ENCODE results near the gene GALNT13. TPM values are rescaled to one million over a fixed set of nuclear protein-coding genes. Genes with fewer than 3 reads are reported as not detected.

Gene GALNT13
- total and polyA plus RNA-seq, 2 donors from 2014 or later: 0.57 TPM; not detected in 1

- Histone ChIP-seq H3K27ac (ENCODE audit: low read depth in 2 of 2, low read length in 2 of 2) (no peak overlapping the region), H3K9ac (ENCODE audit: low read length in 3 of 3) (no peak overlapping the region), H3K36me3 (ENCODE audit: control insufficient read depth in 2 of 3, insufficient read depth in 3 of 3, low read length in 3 of 3) (no peaks in the 10 kb centered on the region), H3K9me3 (ENCODE audit: control insufficient read depth in 2 of 3, insufficient read depth in 1 of 3, low read length in 3 of 3) (peaks cover 0 to 3% (median 0%) of the 10 kb centered on the region in 3 donors), H3K4me1 (ENCODE audit: control insufficient read depth in 2 of 3, insufficient read depth in 2 of 3, low read depth in 1 of 3, low read length in 3 of 3) (no peaks in the 10 kb centered on the region), H3K27me3 (ENCODE audit: control insufficient read depth, insufficient read depth, low read length) (no peaks in the 10 kb centered on the region), H3K4me3 (ENCODE audit: low read length in 3 of 3) (no peak overlapping the region)
- FAIRE-seq (no peak), DNase-seq (no peak)
- intact Hi-C loops (cut with DNase I): no loop called here
- TF ChIP-seq CTCF (IDR thresholded peaks at IDR 0.05; ENCODE audit: borderline replicate concordance, extremely low read depth, insufficient read depth): no peak
Measured at GRCh38 chr2:153834662-153835061, 37.1 kb upstream of the GALNT13 start.

GRCh38 chr2:153858250-153858649 lies 13.5 kb upstream of the GALNT13 start:
- Histone ChIP-seq H3K9me3 (ENCODE audit: control insufficient read depth in 2 of 3, insufficient read depth in 1 of 3, low read length in 3 of 3) (no peaks in the 10 kb centered on the region), H3K9ac (ENCODE audit: low read length in 3 of 3) (no peak overlapping the region), H3K4me3 (ENCODE audit: low read length in 3 of 3) (no peak overlapping the region), H3K27me3 (ENCODE audit: control insufficient read depth, insufficient read depth, low read length) (no peaks in the 10 kb centered on the region), H3K4me1 (ENCODE audit: control insufficient read depth in 2 of 3, insufficient read depth in 2 of 3, low read depth in 1 of 3, low read length in 3 of 3) (no peaks in the 10 kb centered on the region), H3K36me3 (ENCODE audit: control insufficient read depth in 2 of 3, insufficient read depth in 3 of 3, low read length in 3 of 3) (no peaks in the 10 kb centered on the region), H3K27ac (ENCODE audit: low read depth in 2 of 2, low read length in 2 of 2) (no peak overlapping the region)
- DNase-seq: no peak
- intact Hi-C loops (cut with DNase I): no loop called here
- TF ChIP-seq CTCF (IDR thresholded peaks at IDR 0.05; ENCODE audit: borderline replicate concordance, extremely low read depth, insufficient read depth): no peak
- no peak for FAIRE-seq

- Histone ChIP-seq H3K9ac (ENCODE audit: low read length in 3 of 3) (no peak overlapping the region), H3K4me3 (ENCODE audit: low read length in 3 of 3) (no peak overlapping the region), H3K36me3 (ENCODE audit: control insufficient read depth in 2 of 3, insufficient read depth in 3 of 3, low read length in 3 of 3) (no peaks in the 10 kb centered on the region), H3K27me3 (ENCODE audit: control insufficient read depth, insufficient read depth, low read length) (no peaks in the 10 kb centered on the region), H3K9me3 (ENCODE audit: control insufficient read depth in 2 of 3, insufficient read depth in 1 of 3, low read length in 3 of 3) (no peaks in the 10 kb centered on the region), H3K4me1 (ENCODE audit: control insufficient read depth in 2 of 3, insufficient read depth in 2 of 3, low read depth in 1 of 3, low read length in 3 of 3) (no peaks in the 10 kb centered on the region), H3K27ac (ENCODE audit: low read depth in 2 of 2, low read length in 2 of 2) (no peak overlapping the region)
- TF ChIP-seq CTCF (IDR thresholded peaks at IDR 0.05; ENCODE audit: borderline replicate concordance, extremely low read depth, insufficient read depth): no peak
- intact Hi-C loops (cut with DNase I): no loop called here
- no peak for FAIRE-seq
- peak in 2 of 5 donors; percentile 17 to 23 for DNase-seq
Measured at GRCh38 chr2:153864022-153864421, 7.7 kb upstream of the GALNT13 start.

- intact Hi-C loops (cut with DNase I): no loop called here
- FAIRE-seq: peak; percentile 87
- no peak for DNase-seq
- no peak for TF ChIP-seq CTCF (IDR thresholded peaks at IDR 0.05; ENCODE audit: borderline replicate concordance, extremely low read depth, insufficient read depth)
- H3K27me3 ChIP-seq (ENCODE audit: control insufficient read depth, insufficient read depth, low read length): no peaks in the 10 kb centered on the region
- H3K4me3 ChIP-seq (ENCODE audit: low read length in 3 of 3): no peak overlapping the region
- H3K9ac ChIP-seq (ENCODE audit: low read length in 3 of 3): no peak overlapping the region
- H3K4me1 ChIP-seq (ENCODE audit: control insufficient read depth in 2 of 3, insufficient read depth in 2 of 3, low read depth in 1 of 3, low read length in 3 of 3): no peaks in the 10 kb centered on the region
- H3K36me3 ChIP-seq (ENCODE audit: control insufficient read depth in 2 of 3, insufficient read depth in 3 of 3, low read length in 3 of 3): no peaks in the 10 kb centered on the region
- H3K9me3 ChIP-seq (ENCODE audit: control insufficient read depth in 2 of 3, insufficient read depth in 1 of 3, low read length in 3 of 3): no peaks in the 10 kb centered on the region
- no peak overlapping the region for H3K27ac ChIP-seq (ENCODE audit: low read depth in 2 of 2, low read length in 2 of 2)
Measured at GRCh38 chr2:153866595-153866994, 5.1 kb upstream of the GALNT13 start.
